Mucosa of descending colon (tissue), 3 donors: ENCODE results near the gene PDGFD. TPM values are rescaled to one million over a fixed set of nuclear protein-coding genes. Genes with fewer than 3 reads are reported as not detected.

Experiments used
- ATAC-seq: fragments of 200-7000 bp; cut with Tn5 transposase; one replicate; pipeline ENCODE4 v1.9.1; 2020; ENCODE audit warnings: mild to moderate bottlenecking, moderate library complexity
- DNase-seq, 3 donors: peaks; one replicate each; pipeline ENCODE4 v3.0.0-alpha.2; 2020
- H3K36me3 ChIP-seq: fragments of 200-600 bp; one replicate; pipeline ENCODE4 v1.8.0; 2021; ENCODE audit warnings: low read depth, mild to moderate bottlenecking
- H3K4me1 ChIP-seq: fragments of 200-600 bp; one replicate; pipeline ENCODE4 v1.8.0; 2021; ENCODE audit warnings: low read depth, mild to moderate bottlenecking
- H3K4me3 ChIP-seq: fragments of 200-600 bp; one replicate; pipeline ENCODE4 v1.8.0; 2021; ENCODE audit warnings: mild to moderate bottlenecking
- H3K9me3 ChIP-seq: fragments of 200-600 bp; one replicate; pipeline ENCODE4 v1.8.0; 2021; ENCODE audit warnings: mild to moderate bottlenecking
- intact Hi-C, 2 donors: fragments of 100-400 bp; cut with DNase I in 1 of 2; cut with micrococcal nuclease in 1 of 2; formaldehyde crosslinking; loops; one replicate each; pipeline versions ENCODE4 v1.11.0 to v1.11.1; 2022; cut with DNase I, micrococcal nuclease
- total RNA-seq, 3 donors: library from RNA; stranded (reverse); fragmentation: NEBNext Ultra II Directional in 2 of 3; extraction: Animal tissue kit (Norgen Biotek cat#: 25700) in 2 of 3; gene quantifications; one replicate each; pipeline versions ENCODE4 v1.2.1 to v1.2.4, GENCODE V29; 2021 to 2023
- TF ChIP-seq, protein P1 (sequence below): fragments of 200-600 bp; IDR thresholded peaks from one replicate; pipeline ENCODE4 v1.8.0; 2022; ENCODE audit warnings: antibody characterized with exemption, mild to moderate bottlenecking
- donor health status: DM: no; HTN: no; CAD: no; lungs with moderate emphysema.
- donor health status: DM: no; HTN: no; CAD: no.
- donor health status: DM: no; HTN: yes; CAD: no.

PDGFD gene
- total RNA-seq, 3 donors from 2014 or later = 3.4 to 6.9 (median 5.7) TPM

GRCh38 chr11:104005234-104005855 lies 158.6 kb downstream of the PDGFD start:
- ATAC-seq = no peak
- intact Hi-C loops = no loop called here
- no peaks in the 10 kb centered on the region for H3K36me3 ChIP-seq
- TF ChIP-seq, protein P1, sequence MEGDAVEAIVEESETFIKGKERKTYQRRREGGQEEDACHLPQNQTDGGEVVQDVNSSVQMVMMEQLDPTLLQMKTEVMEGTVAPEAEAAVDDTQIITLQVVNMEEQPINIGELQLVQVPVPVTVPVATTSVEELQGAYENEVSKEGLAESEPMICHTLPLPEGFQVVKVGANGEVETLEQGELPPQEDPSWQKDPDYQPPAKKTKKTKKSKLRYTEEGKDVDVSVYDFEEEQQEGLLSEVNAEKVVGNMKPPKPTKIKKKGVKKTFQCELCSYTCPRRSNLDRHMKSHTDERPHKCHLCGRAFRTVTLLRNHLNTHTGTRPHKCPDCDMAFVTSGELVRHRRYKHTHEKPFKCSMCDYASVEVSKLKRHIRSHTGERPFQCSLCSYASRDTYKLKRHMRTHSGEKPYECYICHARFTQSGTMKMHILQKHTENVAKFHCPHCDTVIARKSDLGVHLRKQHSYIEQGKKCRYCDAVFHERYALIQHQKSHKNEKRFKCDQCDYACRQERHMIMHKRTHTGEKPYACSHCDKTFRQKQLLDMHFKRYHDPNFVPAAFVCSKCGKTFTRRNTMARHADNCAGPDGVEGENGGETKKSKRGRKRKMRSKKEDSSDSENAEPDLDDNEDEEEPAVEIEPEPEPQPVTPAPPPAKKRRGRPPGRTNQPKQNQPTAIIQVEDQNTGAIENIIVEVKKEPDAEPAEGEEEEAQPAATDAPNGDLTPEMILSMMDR = no peak
- no peaks in the 10 kb centered on the region for H3K4me1 ChIP-seq
- no peak overlapping the region for H3K4me3 ChIP-seq
- no peaks in the 10 kb centered on the region for H3K9me3 ChIP-seq
- DNase-seq = no peak

GRCh38 chr11:104003491-104003890 lies 160.5 kb downstream of the PDGFD start:
- Histone ChIP-seq H3K9me3 (no peaks in the 10 kb centered on the region), H3K4me1 (no peaks in the 10 kb centered on the region), H3K36me3 (no peaks in the 10 kb centered on the region), H3K4me3 (no peak overlapping the region)
- ATAC-seq (no peak), DNase-seq (no peak)
- intact Hi-C loops = no loop called here
- TF ChIP-seq, protein P1 = no peak

DNA sequence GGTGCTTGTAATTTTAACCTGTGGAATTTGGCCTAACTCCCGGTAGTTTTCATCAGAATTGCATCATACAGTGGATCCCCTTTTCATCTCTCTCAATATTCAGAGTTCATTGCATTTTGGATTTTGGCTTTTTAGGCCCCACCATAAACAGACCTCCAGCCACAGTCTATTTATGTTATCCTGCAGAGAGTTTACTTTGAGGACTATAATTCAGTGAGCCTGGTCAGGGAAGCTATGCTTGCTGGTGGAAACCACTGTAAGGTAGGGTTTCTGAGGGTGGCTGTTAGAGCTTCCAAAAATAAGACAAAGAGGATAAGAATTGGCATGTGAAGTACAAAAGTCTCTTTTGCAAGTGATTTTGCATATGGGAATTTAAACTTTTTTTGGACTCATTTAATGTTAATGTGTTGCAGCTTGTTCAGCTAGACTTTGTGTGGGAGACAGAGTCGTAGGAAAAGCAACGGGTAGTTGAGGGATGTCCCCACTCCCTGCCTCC lies 162.3 kb downstream of the PDGFD start:
- no peak for ATAC-seq
- Histone ChIP-seq H3K36me3 (no peaks in the 10 kb centered on the region), H3K9me3 (no peaks in the 10 kb centered on the region), H3K4me1 (no peaks in the 10 kb centered on the region), H3K4me3 (no peak overlapping the region)
- no peak for DNase-seq
- TF ChIP-seq, protein P1 = no peak
- intact Hi-C loops = no loop called here

- TF ChIP-seq, protein P1 = no peak
- DNase-seq (no peak), ATAC-seq (no peak)
- Histone ChIP-seq H3K36me3 (no peaks in the 10 kb centered on the region), H3K9me3 (no peaks in the 10 kb centered on the region), H3K4me3 (no peak overlapping the region), H3K4me1 (no peaks in the 10 kb centered on the region)
- intact Hi-C loops = no loop called here
These were observed 163.1 kb downstream of the PDGFD start for GRCh38 chr11:104000798-104001197.

GRCh38 chr11:103998826-103999508 lies 165.0 kb downstream of the PDGFD start:
- Histone ChIP-seq H3K4me1 (no peaks in the 10 kb centered on the region), H3K36me3 (no peaks in the 10 kb centered on the region), H3K9me3 (no peaks in the 10 kb centered on the region), H3K4me3 (no peak overlapping the region)
- intact Hi-C loops = no loop called here
- TF ChIP-seq, protein P1 = no peak
- no peak for DNase-seq
- ATAC-seq = no peak
